SU-DHL-6 (cell line): ENCODE results near the gene S100A7A.
"Not testable (repeated sequence)": the region's sequence is repeated elsewhere in the genome, so short reads cannot be mapped to it uniquely, and the experiment has no call there.

ENCODE experiments used
- H2AFZ ChIP-seq: fragments of 200-600 bp; sonication (generic); 2 replicates; pipeline ENCODE4 v1.6.1; 2014; ENCODE audit warnings: low read depth, mild to moderate bottlenecking, moderate library complexity, mixed read lengths, antibody characterized with exemption, low read length; ENCODE audit not compliant: severe bottlenecking
- H3F3A ChIP-seq: fragments of 200-600 bp; shearing (Covaris generic); 2 replicates; pipeline ENCODE4 v1.6.0; 2016; ENCODE audit warnings: antibody characterized with exemption, mild to moderate bottlenecking; ENCODE audit not compliant: insufficient read depth
- H3K27ac ChIP-seq: fragments of 200-600 bp; sonication (generic); 2 replicates; pipeline ENCODE4 v1.5.1; 2016; ENCODE audit warnings: low read depth, mild to moderate bottlenecking, low read length, moderate library complexity, mixed read lengths
- H3K27me3 ChIP-seq: fragments of 200-600 bp; sonication (generic), shearing (Covaris generic); 2 replicates; pipeline ENCODE4 v1.6.0; 2014; ENCODE audit warnings: mild to moderate bottlenecking, low read length
- H3K36me3 ChIP-seq: fragments of 200-600 bp; sonication (generic); 2 replicates; pipeline ENCODE4 v1.6.1; 2014; ENCODE audit warnings: mild to moderate bottlenecking, low read length, mixed read lengths
- H3K4me2 ChIP-seq: fragments of 300-600, 200-600 bp; shearing (Covaris generic), sonication (generic); 2 replicates; pipeline ENCODE4 v1.6.0; 2014; ENCODE audit warnings: low read length, low read depth, mild to moderate bottlenecking; ENCODE audit not compliant: poor library complexity, severe bottlenecking
- H3K4me3 ChIP-seq: fragments of 200-600 bp; sonication (generic); 2 replicates; pipeline ENCODE4 v1.5.1; 2014; ENCODE audit warnings: antibody characterized with exemption, low read length, mild to moderate bottlenecking, mixed read lengths; ENCODE audit not compliant: insufficient read depth, poor library complexity, severe bottlenecking
- H3K79me2 ChIP-seq: fragments of 200-600 bp; sonication (generic); 2 replicates; pipeline ENCODE4 v1.6.1; 2014; ENCODE audit warnings: mild to moderate bottlenecking, low read length, moderate library complexity; ENCODE audit not compliant: insufficient read depth
- H3K9ac ChIP-seq: fragments of 200-600 bp; sonication (generic); 2 replicates; pipeline ENCODE4 v1.7.0; 2014; ENCODE audit warnings: mild to moderate bottlenecking, low read length
- H3K9me2 ChIP-seq: fragments of 200-600 bp; sonication (generic); replicated peaks from 2 replicates; pipeline ENCODE4 v1.6.1; 2014; ENCODE audit warnings: low read length; ENCODE audit not compliant: insufficient read depth
- H3K9me3 ChIP-seq: fragments of 200-600 bp; sonication (generic); 2 replicates; pipeline ENCODE4 v1.6.1; 2014; ENCODE audit warnings: low read length, mixed read lengths; ENCODE audit not compliant: insufficient read depth
- H4K20me1 ChIP-seq: fragments of 200-600 bp; sonication (generic); 2 replicates; pipeline ENCODE4 v1.6.1; 2014; ENCODE audit warnings: low read depth, mild to moderate bottlenecking, antibody characterized with exemption, low read length, moderate library complexity, mixed read lengths
- EZH2phosphoT487 ChIP-seq: fragments of 200-600 bp; sonication (generic), shearing (Covaris generic); conservative IDR thresholded peaks from 2 replicates; pipeline ENCODE4 v1.6.1; 2018; ENCODE audit warnings: mild to moderate bottlenecking, antibody characterized with exemption, low read length, moderate library complexity, mixed read lengths
- TF ChIP-seq, protein P1 (sequence below): fragments of 200-600 bp; sonication (generic); IDR thresholded peaks from one replicate; pipeline ENCODE4 v1.5.1; 2017; ENCODE audit warnings: antibody characterized with exemption, mild to moderate bottlenecking, low read length, moderate library complexity; ENCODE audit not compliant: insufficient read depth, poor library complexity, severe bottlenecking

S100A7A gene

DNA sequence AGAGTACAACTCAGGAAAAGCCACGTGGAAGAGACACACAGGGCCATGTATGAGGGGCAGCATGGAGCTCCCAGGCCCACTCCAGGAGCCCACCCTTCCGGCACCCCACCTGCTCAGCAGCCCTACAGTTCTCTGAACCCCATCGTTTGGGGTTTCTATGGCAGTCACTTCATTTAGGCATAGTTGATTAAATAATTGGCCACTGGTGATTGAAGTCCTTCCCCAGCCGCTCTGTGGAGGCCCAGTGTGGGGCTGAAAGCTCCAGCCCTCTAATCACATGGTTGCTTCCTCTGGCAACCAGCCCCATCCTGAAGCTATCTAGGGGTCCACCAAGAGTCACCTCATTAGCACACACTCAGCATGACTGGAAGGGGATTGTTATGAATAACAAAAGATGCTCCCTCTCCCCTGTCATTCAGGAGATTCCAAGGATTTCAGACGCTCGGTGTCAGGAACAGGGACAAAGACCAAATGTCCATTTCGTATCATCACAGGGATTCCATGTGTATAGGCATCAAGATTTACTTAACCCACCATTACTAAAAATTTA lies 12.2 kb upstream of the S100A7A start:
- H3K9me3 ChIP-seq: no peaks in the 10 kb centered on the region
- no peaks in the 10 kb centered on the region for H3F3A ChIP-seq
- no peaks in the 10 kb centered on the region for H4K20me1 ChIP-seq
- H3K27me3 ChIP-seq: no peaks in the 10 kb centered on the region
- no peak overlapping the region for H2AFZ ChIP-seq
- no peaks in the 10 kb centered on the region for H3K9me2 ChIP-seq
- no peaks in the 10 kb centered on the region for H3K79me2 ChIP-seq
- TF ChIP-seq EZH2phosphoT487: no peak
- TF ChIP-seq, protein P1, sequence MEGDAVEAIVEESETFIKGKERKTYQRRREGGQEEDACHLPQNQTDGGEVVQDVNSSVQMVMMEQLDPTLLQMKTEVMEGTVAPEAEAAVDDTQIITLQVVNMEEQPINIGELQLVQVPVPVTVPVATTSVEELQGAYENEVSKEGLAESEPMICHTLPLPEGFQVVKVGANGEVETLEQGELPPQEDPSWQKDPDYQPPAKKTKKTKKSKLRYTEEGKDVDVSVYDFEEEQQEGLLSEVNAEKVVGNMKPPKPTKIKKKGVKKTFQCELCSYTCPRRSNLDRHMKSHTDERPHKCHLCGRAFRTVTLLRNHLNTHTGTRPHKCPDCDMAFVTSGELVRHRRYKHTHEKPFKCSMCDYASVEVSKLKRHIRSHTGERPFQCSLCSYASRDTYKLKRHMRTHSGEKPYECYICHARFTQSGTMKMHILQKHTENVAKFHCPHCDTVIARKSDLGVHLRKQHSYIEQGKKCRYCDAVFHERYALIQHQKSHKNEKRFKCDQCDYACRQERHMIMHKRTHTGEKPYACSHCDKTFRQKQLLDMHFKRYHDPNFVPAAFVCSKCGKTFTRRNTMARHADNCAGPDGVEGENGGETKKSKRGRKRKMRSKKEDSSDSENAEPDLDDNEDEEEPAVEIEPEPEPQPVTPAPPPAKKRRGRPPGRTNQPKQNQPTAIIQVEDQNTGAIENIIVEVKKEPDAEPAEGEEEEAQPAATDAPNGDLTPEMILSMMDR: no peak
- H3K36me3 ChIP-seq: no peaks in the 10 kb centered on the region
- H3K4me2 ChIP-seq: no peak overlapping the region
- H3K4me3 ChIP-seq: no peak overlapping the region
- H3K27ac ChIP-seq: no peak overlapping the region
- H3K9ac ChIP-seq: no peak overlapping the region

DNA sequence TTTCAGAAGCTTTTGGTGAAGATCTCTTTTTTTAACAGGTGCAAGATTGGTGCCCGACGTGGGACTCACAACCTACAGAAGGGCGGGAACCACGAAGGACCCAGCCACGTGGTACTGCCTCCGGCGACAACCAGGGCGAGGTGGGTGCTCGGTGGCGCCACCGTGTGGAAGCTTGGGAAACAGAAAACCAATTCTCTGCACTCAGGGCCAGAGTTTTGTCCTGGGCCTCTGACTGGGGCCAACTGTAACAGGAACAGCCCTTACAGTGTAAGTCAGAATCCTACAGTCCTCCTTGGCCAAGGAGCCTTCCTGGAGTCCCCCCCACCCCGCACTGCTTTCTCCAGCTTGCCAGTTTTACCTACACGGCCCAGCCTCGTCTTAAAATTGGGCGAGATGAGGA lies 11.6 kb upstream of the S100A7A start:
- no peak overlapping the region for H2AFZ ChIP-seq
- H3K4me3 ChIP-seq: no peak overlapping the region
- H3K9me3 ChIP-seq: no peaks in the 10 kb centered on the region
- no peaks in the 10 kb centered on the region for H3K27me3 ChIP-seq
- no peaks in the 10 kb centered on the region for H4K20me1 ChIP-seq
- no peaks in the 10 kb centered on the region for H3K36me3 ChIP-seq
- H3K9ac ChIP-seq: no peak overlapping the region
- no peaks in the 10 kb centered on the region for H3K79me2 ChIP-seq
- H3F3A ChIP-seq: no peaks in the 10 kb centered on the region
- no peaks in the 10 kb centered on the region for H3K9me2 ChIP-seq
- H3K27ac ChIP-seq: no peak overlapping the region
- TF ChIP-seq, protein P1: peak; percentile 19
- TF ChIP-seq EZH2phosphoT487: no peak
- H3K4me2 ChIP-seq: no peak overlapping the region

DNA sequence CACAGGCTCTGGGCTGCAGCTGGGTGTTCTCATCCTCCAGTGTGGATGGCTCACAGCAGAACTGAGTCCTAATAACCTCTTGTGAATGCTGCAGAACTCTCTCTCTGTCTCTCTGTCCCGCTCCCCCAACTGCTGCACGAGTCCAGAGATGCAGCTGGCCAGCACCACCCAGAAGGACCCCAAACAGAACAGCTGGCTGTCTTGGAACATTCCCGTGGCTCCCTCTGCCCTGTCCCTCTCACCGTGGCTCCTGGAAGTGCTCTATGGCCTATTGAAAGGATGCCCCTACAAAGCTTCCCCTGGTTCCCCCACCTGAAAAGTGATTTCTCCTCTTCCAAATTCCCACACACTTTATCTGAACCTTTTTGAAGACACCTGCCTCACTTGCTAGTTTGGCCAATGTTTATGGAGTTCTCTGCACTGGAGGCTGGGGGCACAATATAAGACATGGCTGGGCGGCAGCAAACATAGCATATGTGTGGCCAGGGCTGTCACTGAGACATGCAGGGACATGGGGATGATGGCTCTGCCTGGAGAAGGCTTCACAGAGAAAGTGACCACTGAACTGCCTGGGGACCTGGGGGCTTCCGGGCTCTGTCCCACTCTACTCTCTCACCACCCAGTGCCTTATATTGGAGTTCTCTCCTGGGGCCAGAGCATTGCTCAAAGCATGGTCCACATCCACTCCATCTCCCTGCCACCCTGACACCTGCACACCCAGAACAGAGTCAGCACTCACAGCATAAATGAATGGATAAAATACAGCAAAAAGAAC lies 10.3 kb upstream of the S100A7A start:
- H3K27me3 ChIP-seq, H3K4me3 ChIP-seq, H3K9me2 ChIP-seq, H3K36me3 ChIP-seq, H4K20me1 ChIP-seq, H3K9me3 ChIP-seq, H3K79me2 ChIP-seq, H2AFZ ChIP-seq, H3F3A ChIP-seq, H3K4me2 ChIP-seq, H3K27ac ChIP-seq, H3K9ac ChIP-seq: not testable (repeated sequence)

DNA sequence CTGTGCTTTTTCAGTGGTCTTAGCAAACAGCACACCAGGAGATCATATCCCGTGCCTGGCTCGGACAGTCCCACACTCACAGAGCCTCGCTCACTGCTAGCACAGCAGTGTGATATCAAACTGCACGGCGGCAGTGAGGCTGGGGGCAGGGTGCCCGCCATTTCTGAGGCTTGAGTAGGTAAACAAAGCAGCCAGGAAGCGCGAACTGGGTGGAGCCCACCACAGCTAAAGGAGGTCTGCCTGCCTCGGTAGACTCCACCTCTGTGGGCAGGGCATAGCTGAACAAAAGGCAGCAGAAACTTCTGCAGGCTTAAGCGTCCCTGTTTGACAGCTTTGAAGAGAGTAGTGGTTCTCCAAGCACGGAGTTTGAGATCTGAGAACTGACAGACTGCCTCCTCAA lies 9.0 kb upstream of the S100A7A start:
- not testable (repeated sequence) for H3K9ac ChIP-seq, H3K4me2 ChIP-seq, H3K79me2 ChIP-seq, H3F3A ChIP-seq, H2AFZ ChIP-seq, H3K27me3 ChIP-seq, H4K20me1 ChIP-seq, H3K27ac ChIP-seq, H3K36me3 ChIP-seq, H3K9me2 ChIP-seq, H3K4me3 ChIP-seq, H3K9me3 ChIP-seq

DNA sequence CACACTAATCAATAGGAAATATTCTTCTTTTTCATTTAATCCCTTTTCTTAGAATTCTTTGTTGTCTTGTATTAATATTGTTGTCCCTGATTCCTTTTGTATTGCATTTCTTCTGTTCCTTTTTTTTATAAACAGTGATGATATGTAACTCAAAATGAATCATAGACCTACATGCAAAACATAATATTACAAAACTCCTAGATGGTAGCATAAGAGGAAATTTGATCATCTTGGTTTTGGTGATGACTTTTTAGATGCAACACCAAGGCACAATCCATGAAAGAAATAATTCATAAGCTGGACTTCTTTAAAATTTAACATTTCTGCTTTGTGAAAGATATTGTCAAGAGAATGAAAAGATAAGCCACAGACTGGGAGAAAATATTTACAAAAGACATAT lies 2.4 kb upstream of the S100A7A start:
- not testable (repeated sequence) for H3K4me3 ChIP-seq, H3K9me2 ChIP-seq, H2AFZ ChIP-seq, H3K27me3 ChIP-seq, H3K9me3 ChIP-seq, H3K27ac ChIP-seq, H3K4me2 ChIP-seq, H3K36me3 ChIP-seq, H4K20me1 ChIP-seq, H3F3A ChIP-seq, H3K9ac ChIP-seq, H3K79me2 ChIP-seq
